Testis (tissue), 3 donors: ENCODE measurements around the gene SLC22A12. TPM values are rescaled to one million over a fixed set of nuclear protein-coding genes. Genes with fewer than 3 reads are reported as not detected.

Experiments used
- DNase-seq: peaks from one replicate; pipeline ENCODE4 v3.0.0-alpha.2; 2019
- H3K27ac ChIP-seq, 2 donors: fragments of 200-600 bp; sonication (generic); one replicate each; pipeline ENCODE4 v1.5.1; 2019
- H3K27me3 ChIP-seq: fragments of 200-600 bp; sonication (generic); one replicate; pipeline ENCODE4 v1.5.1; 2019
- H3K36me3 ChIP-seq: fragments of 200-600 bp; sonication (generic); one replicate; pipeline ENCODE4 v1.5.1; 2017; ENCODE audit warnings: low read depth; ENCODE audit errors: missing control alignments
- H3K4me1 ChIP-seq: fragments of 200-600 bp; sonication (generic); one replicate; pipeline ENCODE4 v1.5.1; 2019
- H3K4me3 ChIP-seq, 2 donors: fragments of 200-600 bp; sonication (generic); one replicate each; pipeline ENCODE4 v1.5.1; 2017 to 2019
- H3K9me3 ChIP-seq: fragments of 200-600 bp; sonication (generic); one replicate; pipeline ENCODE4 v1.5.1; 2017
- POLR2A ChIP-seq: fragments of 450-650 bp; IDR thresholded peaks from one replicate; pipeline ENCODE4 v1.6.1; 2017; ENCODE audit warnings: antibody characterized with exemption, mild to moderate bottlenecking, moderate library complexity
- WGBS, 2 donors: methylation state at CpG; one replicate each; pipeline ENCODE4 v1.1.5; 2018; 5-methylcytosine and 5-hydroxymethylcytosine counted together
- intact Hi-C: fragments of 100-400 bp; cut with DNase I; formaldehyde crosslinking; loops from one replicate; pipeline ENCODE4 v1.15.1; 2023; ENCODE audit warnings: low total_unique reads
- polyA plus RNA-seq: library from polyadenylated mRNA; stranded (reverse); fragments of 350-450 nt; fragmentation: Illumina TruSeq; extraction: RNeasy Lipid Tissue Mini Kit (QIAGEN cat#74804); gene quantifications from one replicate; pipeline ENCODE4 v1.2.3, GENCODE V29; 2014; ENCODE audit warnings: low read depth, low replicate concordance; ENCODE audit not compliant: insufficient read depth
- total RNA-seq, 2 donors: library from RNA; depleted of rRNA; stranded (reverse); fragments of >200 nt; gene quantifications; one replicate each; pipeline ENCODE4 v1.2.3, GENCODE V29; 2016
- TF ChIP-seq, protein P1 (sequence below), 3 experiments: fragments of 450-650 bp in 2 of 3; fragments of 200-600 bp in 1 of 3; sonication (generic) in 1 of 3; IDR thresholded peaks; one replicate each; pipeline ENCODE4 v1.5.1; 2016 to 2019; ENCODE audit warnings: antibody characterized with exemption in 3 of 3, mild to moderate bottlenecking in 2 of 3, moderate library complexity in 1 of 3

Gene SLC22A12
- total and polyA plus RNA-seq, 3 donors from 2014 or later = not detected

- intact Hi-C loops = no loop called here
- 85 to 90% methylated on average over 16 to 25 of the region's 26 CpGs for WGBS, 2 donors
These were observed 34.8 kb upstream of the SLC22A12 start for GRCh38 chr11:64556044-64556720.

GRCh38 chr11:64556721-64557250 lies 34.2 kb upstream of the SLC22A12 start:
- no peak for TF ChIP-seq POLR2A
- TF ChIP-seq, protein P1, sequence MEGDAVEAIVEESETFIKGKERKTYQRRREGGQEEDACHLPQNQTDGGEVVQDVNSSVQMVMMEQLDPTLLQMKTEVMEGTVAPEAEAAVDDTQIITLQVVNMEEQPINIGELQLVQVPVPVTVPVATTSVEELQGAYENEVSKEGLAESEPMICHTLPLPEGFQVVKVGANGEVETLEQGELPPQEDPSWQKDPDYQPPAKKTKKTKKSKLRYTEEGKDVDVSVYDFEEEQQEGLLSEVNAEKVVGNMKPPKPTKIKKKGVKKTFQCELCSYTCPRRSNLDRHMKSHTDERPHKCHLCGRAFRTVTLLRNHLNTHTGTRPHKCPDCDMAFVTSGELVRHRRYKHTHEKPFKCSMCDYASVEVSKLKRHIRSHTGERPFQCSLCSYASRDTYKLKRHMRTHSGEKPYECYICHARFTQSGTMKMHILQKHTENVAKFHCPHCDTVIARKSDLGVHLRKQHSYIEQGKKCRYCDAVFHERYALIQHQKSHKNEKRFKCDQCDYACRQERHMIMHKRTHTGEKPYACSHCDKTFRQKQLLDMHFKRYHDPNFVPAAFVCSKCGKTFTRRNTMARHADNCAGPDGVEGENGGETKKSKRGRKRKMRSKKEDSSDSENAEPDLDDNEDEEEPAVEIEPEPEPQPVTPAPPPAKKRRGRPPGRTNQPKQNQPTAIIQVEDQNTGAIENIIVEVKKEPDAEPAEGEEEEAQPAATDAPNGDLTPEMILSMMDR (IDR thresholded peaks at IDR 0.05) = no peak
- DNase-seq = no peak
- WGBS, 2 donors = 88 to 96% methylated on average over 12 of the region's 12 CpGs
- no peaks in the 10 kb centered on the region for H3K9me3 ChIP-seq
- intact Hi-C loops = no loop called here
- H3K36me3 ChIP-seq = no peaks in the 10 kb centered on the region
- no peak overlapping the region for H3K27ac ChIP-seq
- no peaks in the 10 kb centered on the region for H3K27me3 ChIP-seq
- H3K4me1 ChIP-seq = peaks cover 33% of the 10 kb centered on the region
- H3K4me3 ChIP-seq = no peak overlapping the region

More at GRCh38 chr11:64556044-64556720, 34.8 kb upstream of the SLC22A12 start:
- Histone ChIP-seq H3K36me3 (no peaks in the 10 kb centered on the region), H3K27ac (peak overlapping the region; percentile 81 to 86), H3K27me3 (no peaks in the 10 kb centered on the region), H3K9me3 (no peaks in the 10 kb centered on the region), H3K4me3 (no peak overlapping the region), H3K4me1 (peaks cover 33% of the 10 kb centered on the region)
- no peak for DNase-seq
- TF ChIP-seq, protein P1 (IDR thresholded peaks at IDR 0.05) = no peak
- TF ChIP-seq POLR2A = no peak

- H3K4me3 ChIP-seq = no peak overlapping the region
- H3K36me3 ChIP-seq = no peaks in the 10 kb centered on the region
- no peaks in the 10 kb centered on the region for H3K27me3 ChIP-seq
- TF ChIP-seq, protein P1 (IDR thresholded peaks at IDR 0.05) = no peak
- TF ChIP-seq POLR2A = no peak
- H3K27ac ChIP-seq = no peak overlapping the region
- WGBS, 2 donors = 89 to 90% methylated on average over 7 to 14 of the region's 14 CpGs
- H3K9me3 ChIP-seq = no peaks in the 10 kb centered on the region
- no peak for DNase-seq
- intact Hi-C loops = no loop called here
- H3K4me1 ChIP-seq = peaks cover 32% of the 10 kb centered on the region
These were observed 32.8 kb upstream of the SLC22A12 start for GRCh38 chr11:64558065-64558745.

DNA sequence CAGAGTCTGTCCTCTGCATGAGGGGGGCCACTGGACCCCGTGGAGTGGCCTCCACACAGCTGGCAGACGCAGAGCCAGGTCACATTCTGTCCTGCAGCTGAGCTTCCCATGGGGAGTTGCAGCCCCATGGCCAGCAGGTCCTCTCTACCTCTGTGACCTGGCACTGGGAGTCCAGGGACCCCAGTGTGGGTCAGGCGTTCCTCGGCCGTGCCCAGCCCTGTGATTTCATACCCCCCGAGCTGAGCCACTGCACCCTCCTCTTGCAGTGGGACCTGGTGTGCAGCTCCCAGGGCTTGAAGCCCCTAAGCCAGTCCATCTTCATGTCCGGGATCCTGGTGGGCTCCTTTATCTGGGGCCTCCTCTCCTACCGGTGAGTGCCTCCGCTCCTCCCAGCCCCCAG lies 32.2 kb upstream of the SLC22A12 start:
- 87 to 93% methylated on average over 4 to 9 of the region's 9 CpGs for WGBS, 2 donors
- H3K36me3 ChIP-seq = no peaks in the 10 kb centered on the region
- H3K9me3 ChIP-seq = no peaks in the 10 kb centered on the region
- H3K4me1 ChIP-seq = peaks cover 25% of the 10 kb centered on the region
- no peak overlapping the region for H3K27ac ChIP-seq
- H3K27me3 ChIP-seq = no peaks in the 10 kb centered on the region
- intact Hi-C loops = no loop called here
- no peak overlapping the region for H3K4me3 ChIP-seq
- no peak for DNase-seq
- TF ChIP-seq, protein P1 (IDR thresholded peaks at IDR 0.05) = no peak
- no peak for TF ChIP-seq POLR2A
